Activated B cell treated with CpG ODN at 0.5 μM for 24 hours (primary cell): ENCODE data around the gene B4GALT2. TPM values are rescaled to one million over a fixed set of nuclear protein-coding genes. Genes with fewer than 3 reads are reported as not detected.

ENCODE experiments used
- ATAC-seq: fragments of 200-7000 bp; cut with Tn5 transposase; one replicate; pipeline ENCODE4 v1.10.0; 2021; ENCODE audit warnings: low read depth, mild to moderate bottlenecking, moderate library complexity
- CTCF ChIA-PET: fragments of 350-600 bp; sonication (Branson Sonifier 250); formaldehyde crosslinking; loops from one replicate; lab custom pipeline; 2021; ENCODE audit warnings: antibody characterized with exemption; lab: Charles Lee
- POLR2A ChIA-PET: fragments of 350-600 bp; sonication (Branson Sonifier 250); formaldehyde crosslinking; loops from one replicate; lab custom pipeline; 2021; ENCODE audit warnings: antibody characterized with exemption; lab: Charles Lee
- DNase-seq: peaks from one replicate; pipeline ENCODE4 v3.0.0; 2022
- H3K27ac Mint-ChIP-seq: one replicate; pipeline ENCODE4 v1.8.0; 2020; ENCODE audit warnings: mixed read lengths
- H3K27me3 Mint-ChIP-seq: one replicate; pipeline ENCODE4 v1.8.0; 2021; ENCODE audit warnings: mixed read lengths
- H3K36me3 Mint-ChIP-seq: one replicate; pipeline ENCODE4 v1.8.0; 2021; ENCODE audit warnings: low read depth, mixed read lengths
- H3K4me1 Mint-ChIP-seq: one replicate; pipeline ENCODE4 v1.8.0; 2021; ENCODE audit warnings: mixed read lengths
- H3K4me3 Mint-ChIP-seq: one replicate; pipeline ENCODE4 v1.8.0; 2020; ENCODE audit warnings: mild to moderate bottlenecking, mixed read lengths
- H3K9me3 Mint-ChIP-seq: one replicate; pipeline ENCODE4 v1.8.0; 2020; ENCODE audit warnings: mixed read lengths
- CTCF ChIP-seq: fragments of 200-600 bp; IDR thresholded peaks from one replicate; pipeline ENCODE4 v1.8.0; 2022; ENCODE audit warnings: antibody characterized with exemption, mild to moderate bottlenecking
- intact Hi-C: fragments of 100-400 bp; cut with micrococcal nuclease; formaldehyde crosslinking; loops from one replicate; pipeline ENCODE4 v1.15.1; 2024
- total RNA-seq: library from RNA; stranded (reverse); gene quantifications from 2 replicates; pipeline ENCODE4 v1.2.3, GENCODE V29; 2022

The B4GALT2 gene
- 8.1 and 8.3 TPM in 2 replicates for total RNA-seq

DNA sequence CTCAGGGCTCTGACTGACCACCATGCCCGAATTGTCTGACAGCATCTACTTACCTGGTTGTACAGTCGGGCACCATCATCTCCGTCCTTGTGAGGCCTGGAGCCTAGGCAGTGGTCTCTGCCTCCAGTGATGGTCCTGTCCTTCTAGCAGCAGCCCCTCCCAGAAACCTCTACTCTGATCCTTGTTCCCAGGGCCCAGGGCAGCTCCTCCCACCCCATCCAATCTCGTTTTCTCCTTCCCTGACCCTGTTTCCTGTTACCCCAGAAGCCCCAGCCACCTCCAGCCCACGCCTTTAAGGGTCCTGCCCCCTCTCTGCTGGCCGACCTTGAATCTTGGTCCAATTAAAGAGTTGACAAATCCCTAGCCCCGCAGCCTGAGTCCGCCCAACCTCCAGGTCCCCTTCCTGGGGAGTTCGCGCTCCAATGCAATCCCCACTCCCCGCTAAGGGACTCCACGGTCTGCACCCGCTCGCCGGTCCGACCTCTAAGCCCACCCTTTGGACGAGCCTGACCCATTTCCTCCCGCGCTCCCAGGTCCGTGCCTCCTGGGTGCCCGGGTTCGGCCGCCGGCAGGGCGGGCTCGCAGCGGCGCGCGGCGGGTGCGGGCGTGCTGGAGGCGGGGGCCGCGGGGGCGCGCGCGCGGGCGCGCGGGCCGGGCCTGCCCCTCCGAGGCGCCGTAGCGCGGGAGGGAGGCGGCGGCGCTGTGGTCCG, at the start of gene B4GALT2:
Gene B4GALT2 (plus strand): TSS at position 660 of the 710 bp plus-strand sequence. CDS start 1,951 bp downstream, outside the sequence.
- DNase-seq = peak; percentile 44
- Mint-ChIP-seq H3K4me1 (peaks cover 52% of the 10 kb centered on the region), H3K27me3 (no peaks in the 10 kb centered on the region), H3K36me3 (peaks cover 27% of the 10 kb centered on the region), H3K9me3 (no peaks in the 10 kb centered on the region), H3K4me3 (peak within 1 kb of the TSS; percentile 92), H3K27ac (peak within 1 kb of the TSS; percentile 44)
- no peak for ATAC-seq
- intact Hi-C loops = loop anchor here (10.0 kb wide), 4 partner anchors 236 to 1644 kb away; partner anchors contain the start of genes CDC20, DMAP1, FOXJ3 and PPCS
- TF ChIP-seq CTCF = no peak
- ChIA-PET CTCF (no interaction called here), POLR2A (interaction anchor here (0.5 kb wide), 1 partner anchor 52 kb away, joined by 5 read pairs; no protein-coding TSS in a partner anchor)

DNA sequence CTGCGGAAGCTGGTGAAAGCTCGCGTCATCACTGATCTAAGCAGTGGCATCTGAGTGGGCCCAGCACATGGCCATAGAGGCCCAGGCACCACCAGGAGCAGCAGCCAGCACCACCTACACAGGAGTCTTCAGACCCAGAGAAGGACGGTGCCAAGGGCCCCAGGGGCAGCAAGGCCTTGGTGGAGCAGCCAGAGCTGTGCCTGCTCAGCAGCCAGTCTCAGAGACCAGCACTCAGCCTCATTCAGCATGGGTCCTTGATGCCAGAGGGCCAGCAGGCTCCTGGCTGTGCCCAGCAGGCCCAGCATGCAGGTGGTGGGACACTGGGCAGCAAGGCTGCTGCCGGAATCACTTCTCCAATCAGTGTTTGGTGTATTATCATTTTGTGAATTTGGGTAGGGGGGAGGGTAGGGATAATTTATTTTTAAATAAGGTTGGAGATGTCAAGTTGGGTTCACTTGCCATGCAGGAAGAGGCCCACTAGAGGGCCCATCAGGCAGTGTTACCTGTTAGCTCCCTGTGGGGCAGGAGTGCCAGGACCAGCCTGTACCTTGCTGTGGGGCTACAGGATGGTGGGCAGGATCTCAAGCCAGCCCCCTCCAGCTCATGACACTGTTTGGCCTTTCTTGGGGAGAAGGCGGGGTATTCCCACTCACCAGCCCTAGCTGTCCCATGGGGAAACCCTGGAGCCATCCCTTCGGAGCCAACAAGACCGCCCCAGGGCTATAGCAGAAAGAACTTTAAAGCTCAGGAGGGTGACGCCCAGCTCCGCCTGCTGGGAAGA, 48.7 kb upstream of the B4GALT2 start:
- ATAC-seq = no peak
- H3K36me3 Mint-ChIP-seq = peaks cover 8% of the 10 kb centered on the region
- H3K27me3 Mint-ChIP-seq = peaks cover 19% of the 10 kb centered on the region
- no peak for TF ChIP-seq CTCF
- H3K4me1 Mint-ChIP-seq = peaks cover 12% of the 10 kb centered on the region
- H3K9me3 Mint-ChIP-seq = no peaks in the 10 kb centered on the region
- no peak for DNase-seq
- intact Hi-C loops = loop anchor here (5.0 kb wide), 1 partner anchor 102 kb away; the partner anchor contains the start of gene SLC6A9
- H3K4me3 Mint-ChIP-seq = no peak overlapping the region
- POLR2A ChIA-PET = no interaction called here
- no peak overlapping the region for H3K27ac Mint-ChIP-seq
- CTCF ChIA-PET = interaction anchor here (2.0 to 2.4 kb wide), 2 partner anchors 118 to 167 kb away, joined by 6 to 9 read pairs; no protein-coding TSS in a partner anchor

DNA sequence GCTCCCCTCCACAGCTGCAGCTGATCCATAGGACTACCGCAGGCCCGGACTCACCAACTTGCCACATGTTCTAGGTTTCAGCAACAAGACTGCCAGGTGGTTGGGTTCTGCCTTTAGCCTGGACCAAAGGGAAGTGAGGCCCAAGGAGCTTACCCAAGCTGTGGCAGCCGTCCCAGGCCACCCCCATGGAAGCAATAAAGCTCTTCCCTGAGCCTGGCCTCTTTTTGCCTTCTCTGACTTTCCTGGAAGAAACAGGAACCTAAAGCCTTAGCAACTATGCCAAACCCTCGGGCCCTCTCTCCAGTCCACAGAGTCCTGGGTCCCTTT, 48.1 kb upstream of the B4GALT2 start:
- POLR2A ChIA-PET = no interaction called here
- no peak overlapping the region for H3K4me3 Mint-ChIP-seq
- no peak for TF ChIP-seq CTCF
- CTCF ChIA-PET = interaction anchor here (2.0 to 2.4 kb wide), 2 partner anchors 117 to 167 kb away, joined by 6 to 9 read pairs; no protein-coding TSS in a partner anchor
- peaks cover 16% of the 10 kb centered on the region for H3K4me1 Mint-ChIP-seq
- H3K27me3 Mint-ChIP-seq = peaks cover 22% of the 10 kb centered on the region
- H3K27ac Mint-ChIP-seq = no peak overlapping the region
- DNase-seq (no peak), ATAC-seq (no peak)
- no peaks in the 10 kb centered on the region for H3K9me3 Mint-ChIP-seq
- H3K36me3 Mint-ChIP-seq = peaks cover 3% of the 10 kb centered on the region
- intact Hi-C loops = loop anchor here (5.0 kb wide), 1 partner anchor 101 kb away; the partner anchor contains the start of gene SLC6A9

- peaks cover 22% of the 10 kb centered on the region for H3K27me3 Mint-ChIP-seq
Observed at GRCh38 chr1:43931711-43932660, 47.0 kb upstream of the B4GALT2 start.

More at GRCh38 chr1:43931711-43932660, 47.0 kb upstream of the B4GALT2 start:
- TF ChIP-seq CTCF = no peak
- POLR2A ChIA-PET = interaction anchor here (1.1 kb wide), 1 partner anchor 15 kb away, joined by 3 read pairs; the partner anchor contains the start of gene IPO13
- ATAC-seq (no peak), DNase-seq (no peak)
- Mint-ChIP-seq H3K4me1 (peaks cover 19% of the 10 kb centered on the region), H3K36me3 (no peaks in the 10 kb centered on the region), H3K27ac (no peak overlapping the region), H3K9me3 (no peaks in the 10 kb centered on the region), H3K4me3 (no peak overlapping the region)
- intact Hi-C loops = loop anchor here (5.0 kb wide), 1 partner anchor 100 kb away; the partner anchor contains the start of gene SLC6A9
- CTCF ChIA-PET = interaction anchor here (1.1 to 5.7 kb wide), 3 partner anchors 11 to 167 kb away, joined by 3 to 123 read pairs (median 3); no protein-coding TSS in a partner anchor
